Astrocyte (in vitro differentiated cells and primary cell): ENCODE data around the gene S1PR1. TPM values are rescaled to one million over a fixed set of nuclear protein-coding genes. Genes with fewer than 3 reads are reported as not detected.

Source experiments
- DNase-seq: peaks from one replicate; pipeline ENCODE4 v3.0.0-alpha.2; 2010; ENCODE audit warnings: low read depth
- FAIRE-seq: peaks from 2 replicates; lab custom pipeline; 2011; peaks lifted over from hg19 to GRCh38; lab: Jason Lieb, UNC
- H2AFZ ChIP-seq: 2 replicates; pipeline ENCODE4 v1.6.0; 2012; ENCODE audit warnings: low read depth, low read length, inconsistent platforms
- H3K27ac ChIP-seq: 2 replicates; pipeline ENCODE4 v1.5.1; 2011; ENCODE audit warnings: low read depth, low read length, inconsistent platforms
- H3K27me3 ChIP-seq: 2 replicates; pipeline ENCODE4 v1.6.0; 2011; ENCODE audit warnings: low read length, inconsistent platforms; ENCODE audit not compliant: insufficient read depth
- H3K36me3 ChIP-seq: 2 replicates; pipeline ENCODE4 v1.5.1; 2011; ENCODE audit warnings: low read length, inconsistent platforms; ENCODE audit not compliant: insufficient read depth
- H3K4me1 ChIP-seq: 2 replicates; pipeline ENCODE4 v1.5.1; 2011; ENCODE audit warnings: low read length, inconsistent platforms; ENCODE audit not compliant: insufficient read depth
- H3K4me2 ChIP-seq: 2 replicates; pipeline ENCODE4 v1.6.0; 2012; ENCODE audit warnings: low read length, inconsistent platforms
- H3K4me3 ChIP-seq: 2 replicates; pipeline ENCODE4 v1.5.1; 2011; ENCODE audit warnings: low read depth, mild to moderate bottlenecking, low read length, inconsistent platforms; ENCODE audit not compliant: insufficient read depth
- H3K79me2 ChIP-seq: 2 replicates; pipeline ENCODE4 v1.6.0; 2012; ENCODE audit warnings: mild to moderate bottlenecking, low read length, inconsistent platforms; ENCODE audit not compliant: insufficient read depth
- H3K9ac ChIP-seq: 2 replicates; pipeline ENCODE4 v1.6.0; 2012; ENCODE audit warnings: mild to moderate bottlenecking, low read length, inconsistent platforms
- H3K9me3 ChIP-seq: 2 replicates; pipeline ENCODE4 v1.5.1; 2012; ENCODE audit warnings: low read depth, mild to moderate bottlenecking, low read length, inconsistent platforms; ENCODE audit not compliant: insufficient read depth
- H4K20me1 ChIP-seq: 2 replicates; pipeline ENCODE4 v1.6.0; 2012; ENCODE audit warnings: low read length, inconsistent platforms; ENCODE audit not compliant: insufficient read depth
- H3K27ac Mint-ChIP-seq: one replicate; pipeline ENCODE4 v1.8.0; 2021; ENCODE audit warnings: mild to moderate bottlenecking, mixed read lengths; ENCODE audit not compliant: unreplicated experiment
- H3K27me3 Mint-ChIP-seq: one replicate; pipeline ENCODE4 v1.8.0; 2021; ENCODE audit warnings: low read depth, mixed read lengths; ENCODE audit not compliant: unreplicated experiment
- H3K36me3 Mint-ChIP-seq: one replicate; pipeline ENCODE4 v1.8.0; 2021; ENCODE audit warnings: low read depth, mixed read lengths; ENCODE audit not compliant: unreplicated experiment
- H3K4me1 Mint-ChIP-seq: one replicate; pipeline ENCODE4 v1.8.0; 2021; ENCODE audit warnings: low read depth, mixed read lengths; ENCODE audit not compliant: unreplicated experiment
- H3K4me3 Mint-ChIP-seq: one replicate; pipeline ENCODE4 v1.8.0; 2021; ENCODE audit warnings: mild to moderate bottlenecking, moderate library complexity, mixed read lengths; ENCODE audit not compliant: unreplicated experiment
- H3K9me3 Mint-ChIP-seq: one replicate; pipeline ENCODE4 v1.8.0; 2021; ENCODE audit warnings: mild to moderate bottlenecking, mixed read lengths; ENCODE audit not compliant: unreplicated experiment
- EZH2 ChIP-seq: IDR thresholded peaks from 2 replicates; pipeline ENCODE4 v1.6.1; 2012; ENCODE audit warnings: mild to moderate bottlenecking, low read length, inconsistent platforms; ENCODE audit not compliant: insufficient read depth
- total RNA-seq: library from RNA; stranded (reverse); gene quantifications from 2 replicates; pipeline ENCODE4 v1.2.1, GENCODE V29; 2021
- TF ChIP-seq, protein P1 (sequence below): IDR thresholded peaks from 2 replicates; pipeline ENCODE4 v1.5.1; 2011; ENCODE audit warnings: low read depth, mild to moderate bottlenecking, inconsistent platforms, low read length, moderate library complexity; ENCODE audit not compliant: insufficient read depth

S1PR1 gene
- total RNA-seq, 1 donor from 2014 or later: 14.4 TPM

DNA sequence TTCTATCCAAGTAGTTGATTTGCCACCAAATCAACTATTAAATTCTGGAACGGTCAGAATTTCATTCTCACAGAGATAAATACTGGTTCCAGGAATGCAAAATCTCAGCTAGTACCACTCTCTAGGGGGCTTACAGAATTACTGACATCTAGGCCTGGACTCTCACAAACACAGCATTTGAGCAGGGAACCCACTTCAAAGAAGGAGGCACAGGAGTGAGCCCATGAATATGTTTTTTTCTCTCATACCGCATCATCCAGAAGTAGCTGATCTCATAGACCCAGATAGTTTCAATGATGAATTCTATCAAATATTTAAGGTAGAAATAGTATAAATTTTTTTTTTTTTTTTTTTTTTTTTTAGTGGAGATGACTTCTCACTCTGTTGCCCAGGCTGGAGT lies 32.1 kb downstream of the S1PR1 start:
- no peak overlapping the region for H3K4me3 Mint-ChIP-seq
- Histone ChIP-seq H3K4me3 (no peak overlapping the region), H3K4me1 (no peaks in the 10 kb centered on the region), H3K4me2 (no peak overlapping the region), H3K27me3 (no peaks in the 10 kb centered on the region), H2AFZ (no peak overlapping the region), H3K9ac (no peak overlapping the region), H3K27ac (no peak overlapping the region), H4K20me1 (no peaks in the 10 kb centered on the region), H3K36me3 (no peaks in the 10 kb centered on the region), H3K79me2 (no peaks in the 10 kb centered on the region), H3K9me3 (no peaks in the 10 kb centered on the region)
- H3K4me1 Mint-ChIP-seq: no peaks in the 10 kb centered on the region
- no peak for DNase-seq
- H3K27ac Mint-ChIP-seq: no peak overlapping the region
- no peaks in the 10 kb centered on the region for H3K36me3 Mint-ChIP-seq
- H3K27me3 Mint-ChIP-seq: no peaks in the 10 kb centered on the region
- no peak for TF ChIP-seq EZH2
- TF ChIP-seq, protein P1, sequence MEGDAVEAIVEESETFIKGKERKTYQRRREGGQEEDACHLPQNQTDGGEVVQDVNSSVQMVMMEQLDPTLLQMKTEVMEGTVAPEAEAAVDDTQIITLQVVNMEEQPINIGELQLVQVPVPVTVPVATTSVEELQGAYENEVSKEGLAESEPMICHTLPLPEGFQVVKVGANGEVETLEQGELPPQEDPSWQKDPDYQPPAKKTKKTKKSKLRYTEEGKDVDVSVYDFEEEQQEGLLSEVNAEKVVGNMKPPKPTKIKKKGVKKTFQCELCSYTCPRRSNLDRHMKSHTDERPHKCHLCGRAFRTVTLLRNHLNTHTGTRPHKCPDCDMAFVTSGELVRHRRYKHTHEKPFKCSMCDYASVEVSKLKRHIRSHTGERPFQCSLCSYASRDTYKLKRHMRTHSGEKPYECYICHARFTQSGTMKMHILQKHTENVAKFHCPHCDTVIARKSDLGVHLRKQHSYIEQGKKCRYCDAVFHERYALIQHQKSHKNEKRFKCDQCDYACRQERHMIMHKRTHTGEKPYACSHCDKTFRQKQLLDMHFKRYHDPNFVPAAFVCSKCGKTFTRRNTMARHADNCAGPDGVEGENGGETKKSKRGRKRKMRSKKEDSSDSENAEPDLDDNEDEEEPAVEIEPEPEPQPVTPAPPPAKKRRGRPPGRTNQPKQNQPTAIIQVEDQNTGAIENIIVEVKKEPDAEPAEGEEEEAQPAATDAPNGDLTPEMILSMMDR: no peak
- H3K9me3 Mint-ChIP-seq: peaks cover 1% of the 10 kb centered on the region
- FAIRE-seq: no peak

DNA sequence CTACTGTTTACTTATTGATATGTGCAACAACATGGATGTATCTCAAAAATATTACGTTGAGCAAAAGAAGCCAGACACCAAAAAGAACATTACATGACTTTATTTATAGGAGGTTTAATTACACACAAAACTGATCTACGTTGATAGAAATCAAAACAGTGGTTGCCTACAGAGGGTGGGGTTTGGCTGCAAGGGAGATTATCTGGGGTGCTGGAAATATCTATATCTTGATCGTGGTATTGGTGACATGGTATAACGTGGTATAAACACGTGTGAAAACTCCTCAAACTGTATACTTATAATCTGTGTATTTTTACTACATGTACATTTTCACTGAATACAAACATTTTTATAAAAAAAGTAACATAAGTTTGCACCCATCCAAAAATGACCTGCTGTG lies 38.9 kb downstream of the S1PR1 start:
- H3K4me3 ChIP-seq: no peak overlapping the region
- Mint-ChIP-seq H3K27me3 (peaks cover 11% of the 10 kb centered on the region), H3K4me1 (no peaks in the 10 kb centered on the region), H3K4me3 (no peak overlapping the region), H3K36me3 (no peaks in the 10 kb centered on the region), H3K27ac (no peak overlapping the region), H3K9me3 (peaks cover 1% of the 10 kb centered on the region)
- H3K9ac ChIP-seq: no peak overlapping the region
- no peaks in the 10 kb centered on the region for H3K79me2 ChIP-seq
- H3K4me2 ChIP-seq: no peak overlapping the region
- no peak for FAIRE-seq
- no peaks in the 10 kb centered on the region for H3K4me1 ChIP-seq
- H3K36me3 ChIP-seq: no peaks in the 10 kb centered on the region
- H3K27me3 ChIP-seq: peaks cover 5% of the 10 kb centered on the region
- no peak overlapping the region for H2AFZ ChIP-seq
- H4K20me1 ChIP-seq: no peaks in the 10 kb centered on the region
- DNase-seq: no peak
- H3K27ac ChIP-seq: no peak overlapping the region
- no peak for TF ChIP-seq EZH2
- TF ChIP-seq, protein P1: no peak
- no peaks in the 10 kb centered on the region for H3K9me3 ChIP-seq

DNA sequence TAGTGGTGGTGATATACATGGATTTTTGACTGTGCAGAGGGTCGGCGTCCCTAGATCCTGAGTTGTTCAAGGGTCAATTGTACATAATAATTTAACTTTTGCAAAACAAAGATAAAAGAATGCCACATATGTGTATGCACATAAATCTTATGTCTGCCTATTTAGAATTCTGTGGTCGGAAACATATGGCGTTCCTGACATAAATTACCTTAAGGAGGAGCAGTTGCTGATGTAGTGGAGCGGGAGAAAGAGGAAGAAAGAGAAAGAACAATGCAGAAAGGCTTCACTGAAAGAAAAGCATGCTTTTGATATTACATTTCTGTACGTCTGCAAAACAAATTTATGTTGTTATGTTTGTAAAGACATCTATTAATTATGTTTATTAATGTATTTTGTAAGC lies 40.0 kb downstream of the S1PR1 start:
- Histone ChIP-seq H3K27me3 (peaks cover 5% of the 10 kb centered on the region), H4K20me1 (no peaks in the 10 kb centered on the region), H3K9me3 (no peaks in the 10 kb centered on the region), H2AFZ (no peak overlapping the region), H3K4me3 (no peak overlapping the region), H3K27ac (no peak overlapping the region), H3K4me1 (no peaks in the 10 kb centered on the region), H3K79me2 (no peaks in the 10 kb centered on the region), H3K9ac (no peak overlapping the region), H3K36me3 (no peaks in the 10 kb centered on the region), H3K4me2 (no peak overlapping the region)
- no peak for TF ChIP-seq EZH2
- TF ChIP-seq, protein P1: no peak
- Mint-ChIP-seq H3K4me1 (no peaks in the 10 kb centered on the region), H3K9me3 (no peaks in the 10 kb centered on the region), H3K27me3 (peaks cover 11% of the 10 kb centered on the region), H3K27ac (no peak overlapping the region), H3K4me3 (no peak overlapping the region), H3K36me3 (no peaks in the 10 kb centered on the region)
- no peak for DNase-seq
- no peak for FAIRE-seq
